Measurements from ENCODE around the gene UTS2R. TPM values are rescaled to one million over a fixed set of nuclear protein-coding genes. Genes with fewer than 3 reads are reported as not detected.
A peak's percentile ranks its signal among the peaks of the same experiment; 100 is the strongest.
"Not testable (repeated sequence)": the region's sequence is repeated elsewhere in the genome, so short reads cannot be mapped to it uniquely, and the experiment has no call there.

UTS2R gene
- total and polyA plus RNA-seq, 7 donors = not detected

- WGBS, 2 donors = 72 to 83% methylated on average over 11 of the region's 11 CpGs
- intact Hi-C loops (cut with DNase I) = loop anchor here (10.0 kb wide), 1 partner anchor 279 kb away; no protein-coding TSS in a partner anchor
- no peak for TF ChIP-seq CTCF (IDR thresholded peaks at IDR 0.05)
- Histone ChIP-seq H3K4me1 (peaks cover 0 to 15% (median 10%) of the 10 kb centered on the region in 4 donors), H3K4me3 (no peak overlapping the region), H3K9me3 (no peaks in the 10 kb centered on the region), H3K27ac (peak overlapping the region in 1 of 4 donors; percentile 42), H3K27me3 (peaks cover 0 to 37% (median 13%) of the 10 kb centered on the region in 3 donors), H3K36me3 (no peaks in the 10 kb centered on the region)
- DNase-seq = no peak
Measured at GRCh38 chr17:82355770-82356427, 15.7 kb upstream of the UTS2R start.

DNA sequence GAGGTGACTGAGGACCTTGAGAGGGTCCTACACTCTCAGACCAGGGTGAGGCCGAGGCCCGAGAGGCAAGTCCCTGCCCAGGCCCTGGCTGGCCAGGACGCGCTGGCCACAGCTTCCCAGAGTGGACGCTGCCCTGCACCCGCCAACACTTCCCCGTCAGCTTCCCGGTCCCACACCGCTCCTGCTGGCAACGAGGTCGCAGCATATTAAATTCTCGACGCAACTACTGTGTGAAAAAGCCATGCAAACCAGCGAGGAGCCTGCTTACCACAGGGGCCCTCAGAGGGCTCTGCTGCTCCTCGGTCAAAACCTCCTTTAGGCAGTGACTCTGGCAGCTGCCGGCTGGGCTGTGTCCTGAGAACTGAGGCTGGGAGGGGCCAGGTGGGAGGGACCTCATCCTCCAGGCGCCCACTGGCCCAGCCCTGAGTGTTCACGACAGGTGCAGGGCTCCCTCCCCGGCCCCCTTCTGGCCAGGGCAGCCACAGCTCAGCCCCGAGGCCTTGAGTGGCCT, 14.7 kb upstream of the UTS2R start:
- no peak for DNase-seq
- no peak overlapping the region for H3K4me3 ChIP-seq
- H3K4me1 ChIP-seq = peaks cover 0 to 13% (median 9%) of the 10 kb centered on the region in 4 donors
- WGBS, 2 donors = 17 to 52% methylated on average over 20 of the region's 20 CpGs
- intact Hi-C loops (cut with DNase I) = loop anchor here (10.0 kb wide), 1 partner anchor 278 kb away; no protein-coding TSS in a partner anchor
- H3K36me3 ChIP-seq = no peaks in the 10 kb centered on the region
- no peaks in the 10 kb centered on the region for H3K9me3 ChIP-seq
- TF ChIP-seq POLR2A (IDR thresholded peaks at IDR 0.05) = no peak
- TF ChIP-seq EP300 (IDR thresholded peaks at IDR 0.05) = no peak
- TF ChIP-seq CTCF (IDR thresholded peaks at IDR 0.05) = no peak
- no peak for TF ChIP-seq POLR2AphosphoS5 (IDR thresholded peaks at IDR 0.05)
- H3K27me3 ChIP-seq = peaks cover 0 to 34% (median 13%) of the 10 kb centered on the region in 3 donors
- no peak overlapping the region for H3K27ac ChIP-seq

- Histone ChIP-seq H3K4me1 (peaks cover 0 to 13% (median 7%) of the 10 kb centered on the region in 4 donors), H3K9me3 (no peaks in the 10 kb centered on the region), H3K36me3 (no peaks in the 10 kb centered on the region), H3K27ac (no peak overlapping the region), H3K27me3 (peaks cover 0 to 34% (median 13%) of the 10 kb centered on the region in 3 donors), H3K4me3 (no peak overlapping the region)
- TF ChIP-seq EP300 (IDR thresholded peaks at IDR 0.05) (no peak), POLR2AphosphoS5 (IDR thresholded peaks at IDR 0.05) (no peak), POLR2A (IDR thresholded peaks at IDR 0.05) (no peak), CTCF (IDR thresholded peaks at IDR 0.05) (no peak)
- DNase-seq = no peak
- intact Hi-C loops (cut with DNase I) = loop anchor here (10.0 kb wide), 1 partner anchor 277 kb away; no protein-coding TSS in a partner anchor
- WGBS, 2 donors = 45 to 69% methylated on average over 2 of the region's 2 CpGs
Measured at GRCh38 chr17:82357394-82357793, 14.2 kb upstream of the UTS2R start.

GRCh38 chr17:82358465-82359350, 12.9 kb upstream of the UTS2R start, which contains the start of gene TEX19:
Gene TEX19, plus strand, starts transcription at chr17:82359247. Its CDS starts 2,904 bp downstream, at chr17:82362151.
- DNase-seq = no peak
- no peak within 1 kb of the TSS for H3K4me3 ChIP-seq
- H3K27ac ChIP-seq = no peak within 1 kb of the TSS
- TF ChIP-seq POLR2AphosphoS5 (IDR thresholded peaks at IDR 0.05) = no peak
- TF ChIP-seq POLR2A (IDR thresholded peaks at IDR 0.05) = no peak
- TF ChIP-seq CTCF (IDR thresholded peaks at IDR 0.05) = no peak
- no peak for TF ChIP-seq EP300 (IDR thresholded peaks at IDR 0.05)
- 58 to 60% methylated on average over 21 of the region's 21 CpGs for WGBS, 2 donors
- H3K27me3 ChIP-seq = peaks cover 0 to 34% (median 13%) of the 10 kb centered on the region in 3 donors
- peaks cover 0 to 13% (median 7%) of the 10 kb centered on the region in 4 donors for H3K4me1 ChIP-seq
- H3K36me3 ChIP-seq = no peaks in the 10 kb centered on the region
- intact Hi-C loops (cut with DNase I) = loop anchor here (10.0 kb wide), 1 partner anchor 276 kb away; no protein-coding TSS in a partner anchor
- no peaks in the 10 kb centered on the region for H3K9me3 ChIP-seq

DNA sequence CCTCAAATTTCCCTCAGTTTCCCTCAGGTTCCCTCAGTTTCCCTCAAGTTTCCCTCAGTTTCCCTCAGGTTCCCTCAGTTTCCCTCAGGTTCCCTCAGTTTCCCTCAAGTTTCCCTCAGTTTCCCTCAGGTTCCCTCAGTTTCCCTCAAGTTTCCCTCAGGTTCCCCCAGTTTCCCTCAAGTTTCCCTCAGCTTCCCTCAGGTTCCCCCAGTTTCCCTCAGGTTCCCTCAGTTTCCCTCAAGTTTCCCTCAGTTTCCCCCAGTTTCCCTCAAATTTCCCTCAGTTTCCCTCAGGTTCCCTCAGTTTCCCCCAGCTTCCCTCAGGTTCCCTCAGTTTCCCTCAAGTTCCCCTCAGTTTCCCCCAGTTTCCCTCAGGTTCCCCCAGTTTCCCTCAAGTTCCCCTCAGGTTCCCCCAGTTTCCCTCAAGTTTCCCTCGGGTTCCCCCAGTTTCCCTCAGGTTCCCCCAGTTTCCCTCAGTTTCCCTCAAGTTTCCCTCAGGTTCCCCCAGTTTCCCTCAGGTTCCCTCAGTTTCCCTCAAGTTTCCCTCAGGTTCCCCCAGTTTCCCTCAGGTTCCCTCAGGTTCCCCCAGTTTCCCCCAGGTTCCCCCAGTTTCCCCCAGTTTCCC, 12.0 kb upstream of the UTS2R start:
- intact Hi-C loops (cut with DNase I) = loop anchor here (10.0 kb wide), 1 partner anchor 275 kb away; no protein-coding TSS in a partner anchor
- H3K36me3 ChIP-seq, DNase-seq, H3K9me3 ChIP-seq, H3K27ac ChIP-seq, H3K4me3 ChIP-seq: not testable (repeated sequence)
- WGBS, 2 donors = 66 to 74% methylated on average over 1 of the region's 1 CpG
- peaks cover 0 to 34% (median 13%) of the 10 kb centered on the region in 3 donors for H3K27me3 ChIP-seq
- H3K4me1 ChIP-seq = peaks cover 0 to 13% (median 7%) of the 10 kb centered on the region in 4 donors
